HEK293T (cell line): ENCODE measurements around the gene TMEM144.

Experiments
- ARNT ChIP-seq: fragments of 450-650 bp; IDR thresholded peaks from 2 replicates; pipeline ENCODE4 v1.6.1; 2017; ENCODE audit warnings: mild to moderate bottlenecking
- BHLHE40 ChIP-seq: fragments of 450-650 bp; IDR thresholded peaks from 2 replicates; pipeline ENCODE4 v1.6.1; 2016; ENCODE audit warnings: mild to moderate bottlenecking, moderate library complexity, borderline replicate concordance
- CTBP1 ChIP-seq: fragments of 450-650 bp; IDR thresholded peaks from 2 replicates; pipeline ENCODE4 v1.6.1; 2016; ENCODE audit warnings: borderline replicate concordance
- ELF4 ChIP-seq: fragments of 450-650 bp; IDR thresholded peaks from 2 replicates; pipeline ENCODE4 v1.6.1; 2017; ENCODE audit warnings: antibody characterized with exemption
- FOXK2 ChIP-seq: fragments of 450-650 bp; IDR thresholded peaks from 2 replicates; pipeline ENCODE4 v1.6.1; 2016; ENCODE audit warnings: mild to moderate bottlenecking
- FOXM1 ChIP-seq: fragments of 450-650 bp; IDR thresholded peaks from 2 replicates; pipeline ENCODE4 v1.6.1; 2017; ENCODE audit warnings: mild to moderate bottlenecking, borderline replicate concordance
- HDGF ChIP-seq: fragments of 450-650 bp; IDR thresholded peaks from 2 replicates; pipeline ENCODE4 v1.6.1; 2017; ENCODE audit warnings: antibody characterized with exemption, borderline replicate concordance
- L3MBTL2 ChIP-seq: fragments of 450-650 bp; conservative IDR thresholded peaks from 2 replicates; pipeline ENCODE4 v1.6.1; 2016; ENCODE audit warnings: mild to moderate bottlenecking
- LEF1 ChIP-seq: fragments of 450-650 bp; IDR thresholded peaks from 2 replicates; pipeline ENCODE4 v1.6.1; 2017; ENCODE audit warnings: mild to moderate bottlenecking, borderline replicate concordance
- NFRKB ChIP-seq: fragments of 450-650 bp; IDR thresholded peaks from 2 replicates; pipeline ENCODE4 v1.6.1; 2016; ENCODE audit warnings: mild to moderate bottlenecking, moderate library complexity
- SP1 ChIP-seq: fragments of 450-650 bp; IDR thresholded peaks from 2 replicates; pipeline ENCODE4 v1.6.1; 2017
- SUZ12 ChIP-seq: fragments of 450-650 bp; IDR thresholded peaks from 2 replicates; pipeline ENCODE4 v1.6.1; 2016; ENCODE audit warnings: mild to moderate bottlenecking
- TARDBP ChIP-seq: fragments of 450-650 bp; IDR thresholded peaks from 2 replicates; pipeline ENCODE4 v1.6.1; 2016
- TF ChIP-seq, protein P1 (sequence below): fragments of 450-650 bp; IDR thresholded peaks from 2 replicates; pipeline ENCODE4 v1.6.1; 2016

- TF ChIP-seq NFRKB (no peak), BHLHE40 (no peak), LEF1 (no peak), HDGF (no peak), SP1 (no peak), FOXM1 (no peak), SUZ12 (no peak), L3MBTL2 (no peak), ARNT (no peak), TARDBP (no peak), CTBP1 (no peak), FOXK2 (no peak), ELF4 (no peak)
- TF ChIP-seq, protein P1, sequence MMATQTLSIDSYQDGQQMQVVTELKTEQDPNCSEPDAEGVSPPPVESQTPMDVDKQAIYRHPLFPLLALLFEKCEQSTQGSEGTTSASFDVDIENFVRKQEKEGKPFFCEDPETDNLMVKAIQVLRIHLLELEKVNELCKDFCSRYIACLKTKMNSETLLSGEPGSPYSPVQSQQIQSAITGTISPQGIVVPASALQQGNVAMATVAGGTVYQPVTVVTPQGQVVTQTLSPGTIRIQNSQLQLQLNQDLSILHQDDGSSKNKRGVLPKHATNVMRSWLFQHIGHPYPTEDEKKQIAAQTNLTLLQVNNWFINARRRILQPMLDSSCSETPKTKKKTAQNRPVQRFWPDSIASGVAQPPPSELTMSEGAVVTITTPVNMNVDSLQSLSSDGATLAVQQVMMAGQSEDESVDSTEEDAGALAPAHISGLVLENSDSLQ, result no peak
Observed at GRCh38 chr4:158234671-158235070, 24.4 kb downstream of the TMEM144 start.
